H9 (cell line): Measurements from ENCODE around the gene KLHL22. TPM values are rescaled to one million over a fixed set of nuclear protein-coding genes. Genes with fewer than 3 reads are reported as not detected.

ENCODE experiments used
- DNase-seq: peaks from one replicate; pipeline ENCODE4 v3.0.0-alpha.2; 2017
- H2AFZ ChIP-seq: one replicate; pipeline ENCODE4 v1.6.1; 2013; ENCODE audit warnings: mild to moderate bottlenecking, low read length, control low read depth, moderate library complexity
- H2AK5ac ChIP-seq: 2 replicates; pipeline ENCODE4 v1.6.1; 2013; ENCODE audit warnings: low read length, control low read depth, mixed read lengths; ENCODE audit not compliant: insufficient read length
- H2BK120ac ChIP-seq: one replicate; pipeline ENCODE4 v1.6.1; 2013; ENCODE audit warnings: low read depth, mild to moderate bottlenecking, low read length, control low read depth, inconsistent platforms; ENCODE audit not compliant: poor library complexity, severe bottlenecking
- H2BK12ac ChIP-seq: 2 replicates; pipeline ENCODE4 v1.6.1; 2013; ENCODE audit warnings: low read length, control low read depth, mixed read lengths, low read depth; ENCODE audit not compliant: insufficient read length
- H2BK15ac ChIP-seq: 2 replicates; pipeline ENCODE4 v1.6.1; 2013; ENCODE audit warnings: low read depth, low read length, control low read depth
- H2BK20ac ChIP-seq: one replicate; pipeline ENCODE4 v1.6.1; 2013; ENCODE audit warnings: low read depth, mild to moderate bottlenecking, low read length, control low read depth, inconsistent platforms; ENCODE audit not compliant: poor library complexity, severe bottlenecking
- H2BK5ac ChIP-seq: 2 replicates; pipeline ENCODE4 v1.6.1; 2013; ENCODE audit warnings: low read length, control low read depth, mixed read lengths; ENCODE audit not compliant: insufficient read length
- H3K14ac ChIP-seq: 2 replicates; pipeline ENCODE4 v1.6.1; 2013; ENCODE audit warnings: low read length, control low read depth; ENCODE audit not compliant: insufficient read depth
- H3K18ac ChIP-seq: 2 replicates; pipeline ENCODE4 v1.6.1; 2013; ENCODE audit warnings: low read depth, mild to moderate bottlenecking, mixed read lengths, low read length, control low read depth; ENCODE audit not compliant: insufficient read length
- H3K23ac ChIP-seq: 2 replicates; pipeline ENCODE4 v1.6.1; 2013; ENCODE audit warnings: low read length, control low read depth, mixed read lengths, low read depth; ENCODE audit not compliant: insufficient read length
- H3K23me2 ChIP-seq: 2 replicates; pipeline ENCODE4 v1.6.1; 2013; ENCODE audit warnings: low read depth, mild to moderate bottlenecking, mixed read lengths, low read length, control low read depth; ENCODE audit not compliant: insufficient read length, poor library complexity, severe bottlenecking
- H3K27ac ChIP-seq: 2 replicates; pipeline ENCODE4 v1.5.1; 2013; ENCODE audit warnings: low read length, control low read depth, mixed read lengths, low read depth; ENCODE audit not compliant: insufficient read length
- H3K27me3 ChIP-seq: 2 replicates; pipeline ENCODE4 v1.6.1; 2013; ENCODE audit warnings: low read length, control low read depth, inconsistent platforms; ENCODE audit not compliant: insufficient read depth
- H3K4ac ChIP-seq: 2 replicates; pipeline ENCODE4 v1.6.1; 2013; ENCODE audit warnings: low read depth, mild to moderate bottlenecking, control low read depth, inconsistent platforms, low read length, moderate library complexity
- H3K4me1 ChIP-seq: 2 replicates; pipeline ENCODE4 v1.6.1; 2013; ENCODE audit warnings: low read length, control low read depth, inconsistent platforms; ENCODE audit not compliant: insufficient read depth
- H3K4me2 ChIP-seq: 2 replicates; pipeline ENCODE4 v1.6.1; 2013; ENCODE audit warnings: low read length, control low read depth, mixed read lengths; ENCODE audit not compliant: insufficient read length, insufficient read depth
- H3K56ac ChIP-seq: 2 replicates; pipeline ENCODE4 v1.6.1; 2013; ENCODE audit warnings: low read depth, mild to moderate bottlenecking, mixed read lengths, low read length, control low read depth; ENCODE audit not compliant: insufficient read length
- H3K79me1 ChIP-seq: 2 replicates; pipeline ENCODE4 v1.6.1; 2013; ENCODE audit warnings: low read depth, mild to moderate bottlenecking, moderate library complexity, low read length, control low read depth, inconsistent platforms; ENCODE audit not compliant: insufficient read depth, poor library complexity, severe bottlenecking
- H3K79me2 ChIP-seq: 2 replicates; pipeline ENCODE4 v1.6.1; 2013; ENCODE audit warnings: low read length, control low read depth, inconsistent platforms; ENCODE audit not compliant: insufficient read depth
- H3K9ac ChIP-seq: 2 replicates; pipeline ENCODE4 v1.6.1; 2013; ENCODE audit warnings: low read length, control low read depth, mixed read lengths; ENCODE audit not compliant: insufficient read length; ENCODE audit errors: extremely low read depth
- H3K9me3 ChIP-seq: one replicate; pipeline ENCODE4 v1.6.1; 2013; ENCODE audit warnings: low read depth, low read length, inconsistent platforms; ENCODE audit not compliant: control insufficient read depth
- H3T11ph ChIP-seq: one replicate; pipeline ENCODE4 v1.6.1; 2013; ENCODE audit warnings: mild to moderate bottlenecking, low read length, control low read depth, inconsistent platforms
- H4K20me1 ChIP-seq: one replicate; pipeline ENCODE4 v1.6.1; 2013; ENCODE audit not compliant: control insufficient read depth, insufficient read length, insufficient read depth
- H4K5ac ChIP-seq: 2 replicates; pipeline ENCODE4 v1.6.1; 2013; ENCODE audit warnings: low read depth, mild to moderate bottlenecking, mixed read lengths, low read length, control low read depth; ENCODE audit not compliant: insufficient read length
- H4K8ac ChIP-seq: replicated peaks from 2 replicates; pipeline ENCODE4 v1.6.1; 2013; ENCODE audit warnings: low read length, control low read depth, mixed read lengths, low read depth; ENCODE audit not compliant: insufficient read length
- H4K91ac ChIP-seq: 2 replicates; pipeline ENCODE4 v1.6.1; 2013; ENCODE audit warnings: low read depth, mild to moderate bottlenecking, moderate library complexity, mixed read lengths, low read length, control low read depth; ENCODE audit not compliant: insufficient read length
- H3K27ac Mint-ChIP-seq, 3 experiments: 2 replicates in 2 of 3; 3 replicates in 1 of 3; pipeline ENCODE4 v1.8.0; 2020 to 2021; ENCODE audit warnings: mixed read lengths in 3 of 3, mild to moderate bottlenecking in 1 of 3, moderate library complexity in 1 of 3
- H3K27me3 Mint-ChIP-seq: 2 replicates; pipeline ENCODE4 v1.8.0; 2021; ENCODE audit warnings: low read depth, mild to moderate bottlenecking, moderate library complexity, mixed read lengths
- H3K36me3 Mint-ChIP-seq, 3 experiments: 2 replicates in 2 of 3; 3 replicates in 1 of 3; pipeline ENCODE4 v1.8.0; 2020 to 2021; ENCODE audit warnings: low read depth in 3 of 3, mixed read lengths in 3 of 3; ENCODE audit not compliant: insufficient read depth in 1 of 3
- H3K4me1 Mint-ChIP-seq, 2 experiments: 2 replicates each; pipeline ENCODE4 v1.8.0; 2020; ENCODE audit warnings: mixed read lengths in 2 of 2
- H3K4me3 Mint-ChIP-seq, 2 experiments: 2 replicates in 1 of 2; 3 replicates in 1 of 2; pipeline ENCODE4 v1.8.0; 2020 to 2021; ENCODE audit warnings: mild to moderate bottlenecking in 2 of 2, mixed read lengths in 2 of 2, moderate library complexity in 1 of 2
- H3K9me3 Mint-ChIP-seq, 2 experiments: 2 replicates in 1 of 2; 3 replicates in 1 of 2; pipeline ENCODE4 v1.8.0; 2020; ENCODE audit warnings: mild to moderate bottlenecking in 2 of 2, mixed read lengths in 2 of 2, moderate library complexity in 1 of 2
- CTCF ChIP-seq: fragments of 200-600 bp; sonication (generic); conservative IDR thresholded peaks from 3 replicates; pipeline ENCODE4 v1.8.0; 2021; ENCODE audit warnings: antibody characterized with exemption, mild to moderate bottlenecking
- WGBS: extraction: QIAGEN DNeasy Blood & Tissue Kit; methylation state at CpG from one replicate; pipeline ENCODE4 v1.1.7; 2013; ENCODE audit warnings: missing lambda C conversion rate, low lambda C conversion rate, mixed read lengths; ENCODE audit not compliant: insufficient read length; ENCODE audit errors: extremely low coverage; 5-methylcytosine and 5-hydroxymethylcytosine counted together
- total RNA-seq: library from RNA; stranded (reverse); gene quantifications from 2 replicates; pipeline ENCODE4 v1.2.1, GENCODE V29; 2021

KLHL22 gene
- total RNA-seq, 1 experiment from 2014 or later, result 11.9 TPM

DNA sequence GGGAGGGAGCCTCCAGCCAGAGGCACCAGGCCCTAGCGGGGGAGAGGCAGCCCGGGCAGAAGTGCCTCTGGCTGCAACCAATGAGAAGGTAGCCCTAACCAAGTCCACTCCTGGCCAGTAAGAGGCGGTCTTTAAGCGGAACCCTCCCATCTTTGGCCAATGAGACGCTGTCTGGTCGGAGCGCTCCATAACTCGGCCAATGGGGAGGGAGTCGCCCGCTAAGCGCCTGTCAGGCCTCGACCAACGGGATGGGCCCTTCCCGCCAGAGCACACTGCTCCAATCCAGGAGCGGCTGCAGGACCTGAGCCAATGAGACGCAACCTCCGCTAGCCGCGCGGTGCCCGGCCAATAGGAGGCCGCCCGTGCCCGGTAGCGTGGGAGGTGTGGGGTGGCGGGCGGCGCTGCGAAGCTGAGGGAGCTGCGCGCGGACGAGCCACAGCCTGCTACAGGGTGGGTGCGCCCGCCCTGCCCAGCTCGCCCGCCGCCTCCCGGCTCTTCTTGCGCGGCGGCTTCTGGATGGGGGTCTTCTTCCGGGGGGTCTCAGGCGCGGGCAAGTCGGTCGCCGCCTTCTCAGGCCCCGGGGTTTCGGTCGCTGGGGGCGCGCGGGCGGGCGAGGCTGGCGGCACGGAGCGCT, 70.5 kb downstream of the KLHL22 start:
- H3K4ac ChIP-seq, result no peak overlapping the region
- H2BK20ac ChIP-seq, result no peak overlapping the region
- H3K14ac ChIP-seq, result no peak overlapping the region
- no peak overlapping the region for H3K9ac ChIP-seq
- peak; percentile 96 for DNase-seq
- Mint-ChIP-seq H3K27ac (no peak overlapping the region), H3K36me3 (peaks cover 0 to 22% (median 6%) of the 10 kb centered on the region in 3 experiments; a peak in 3 of 7 replicates), H3K4me1 (peaks cover 11 to 12% of the 10 kb centered on the region in 2 experiments), H3K27me3 (peaks cover 16% of the 10 kb centered on the region), H3K4me3 (no peak overlapping the region), H3K9me3 (no peaks in the 10 kb centered on the region)
- H2BK5ac ChIP-seq, result no peak overlapping the region
- H2BK15ac ChIP-seq, result no peak overlapping the region
- no peak overlapping the region for H2AFZ ChIP-seq
- H2BK12ac ChIP-seq, result no peak overlapping the region
- H2BK120ac ChIP-seq, result no peak overlapping the region
- H3K79me2 ChIP-seq, result no peaks in the 10 kb centered on the region
- TF ChIP-seq CTCF, result no peak
- no peaks in the 10 kb centered on the region for H3K4me1 ChIP-seq
- no peak overlapping the region for H4K5ac ChIP-seq
- H3K79me1 ChIP-seq, result no peaks in the 10 kb centered on the region
- H3K4me2 ChIP-seq, result no peak overlapping the region
- no peak overlapping the region for H3K23ac ChIP-seq
- no peak overlapping the region for H3K27ac ChIP-seq
- no peaks in the 10 kb centered on the region; the same call in 1 of the 2 replicates for H3K27me3 ChIP-seq
- no peaks in the 10 kb centered on the region for H4K20me1 ChIP-seq
- WGBS, result no CpG with 5 or more reads among the region's 59 CpGs
- H3K23me2 ChIP-seq, result no peaks in the 10 kb centered on the region
- H3K18ac ChIP-seq, result no peak overlapping the region
- no peak overlapping the region for H4K91ac ChIP-seq
- no peak overlapping the region for H4K8ac ChIP-seq
- H3K9me3 ChIP-seq, result no peaks in the 10 kb centered on the region
- H3K56ac ChIP-seq, result no peak overlapping the region
- H3T11ph ChIP-seq, result no peak overlapping the region
- no peak overlapping the region for H2AK5ac ChIP-seq
